AML-193 (cell line): Measurements from ENCODE around the gene KIFC3.
A peak's percentile ranks its signal among the peaks of the same experiment; 100 is the strongest.
"Not testable (repeated sequence)": the region's sequence is repeated elsewhere in the genome, so short reads cannot be mapped to it uniquely, and the experiment has no call there.

ENCODE experiments used
- DNase-seq, 2 experiments: peaks; one replicate each; lab custom pipeline; 2025; lab: John Stamatoyannopoulos, UW

Gene KIFC3

GRCh38 chr16:57739756-57740422 lies 62.4 kb downstream of the KIFC3 start:
- DNase-seq: no peak

DNA sequence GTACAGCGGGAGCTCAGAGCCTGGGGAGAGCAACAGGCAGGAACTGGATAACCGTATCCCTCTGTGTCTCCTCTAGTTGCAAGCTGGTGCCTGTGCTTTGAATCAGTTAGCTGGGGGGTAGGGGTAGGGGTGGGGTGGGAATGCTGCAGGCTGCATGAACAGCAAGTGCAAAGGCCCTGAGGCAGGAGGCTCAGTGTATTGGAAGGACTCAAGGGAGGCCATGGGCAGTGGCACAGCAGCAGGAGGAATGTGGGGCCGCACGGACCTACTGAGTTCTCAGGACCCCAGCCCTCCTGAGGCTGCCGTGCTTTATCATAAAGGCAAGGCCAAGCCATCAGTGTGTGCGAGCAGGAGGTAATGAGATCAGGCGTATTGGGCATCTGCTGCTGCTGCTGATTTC lies 63.4 kb downstream of the KIFC3 start:
- no peak for DNase-seq

- DNase-seq: peak; percentile 55 to 71
Measured at GRCh38 chr16:57736419-57737351, 65.6 kb downstream of the KIFC3 start.

DNA sequence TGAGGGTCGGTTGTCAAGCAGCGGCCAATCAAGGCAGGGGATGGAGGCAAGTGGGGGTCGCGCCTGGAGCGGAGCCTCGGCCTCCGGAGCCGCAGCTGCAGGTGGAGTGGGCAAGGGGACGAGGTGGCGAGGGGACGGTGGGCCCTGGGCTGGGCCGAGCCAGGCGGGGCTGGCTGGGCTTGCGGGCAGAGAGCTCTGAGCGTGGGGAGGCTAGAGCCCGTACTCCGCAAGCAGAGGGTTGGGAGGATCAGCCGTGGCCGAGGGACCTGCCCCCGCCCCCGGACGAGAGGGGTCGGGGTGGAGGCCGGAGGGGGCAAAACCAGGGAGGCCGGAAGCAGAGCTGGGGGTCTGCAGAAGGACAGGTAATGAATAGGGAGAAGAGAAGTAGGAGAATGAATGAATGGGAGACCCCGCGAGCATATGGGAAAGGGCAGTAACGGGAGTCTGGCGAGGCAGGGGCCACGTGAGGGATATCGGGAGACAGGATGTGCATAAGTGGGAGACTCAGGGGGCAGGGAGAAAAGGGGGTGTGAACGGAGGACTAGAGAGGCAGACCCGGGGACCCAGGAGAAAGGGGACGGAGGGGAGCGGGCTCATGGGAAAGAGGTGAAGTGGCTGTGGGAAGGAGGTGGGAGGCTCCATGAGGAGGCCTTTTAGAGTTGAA lies 66.4 kb downstream of the KIFC3 start, which contains the start of gene KATNB1:
Gene KATNB1, plus strand, starts transcription at position 16 of the 664 bp plus-strand sequence. CDS start 1,474 bp downstream, outside the sequence.
- DNase-seq: no peak

DNA sequence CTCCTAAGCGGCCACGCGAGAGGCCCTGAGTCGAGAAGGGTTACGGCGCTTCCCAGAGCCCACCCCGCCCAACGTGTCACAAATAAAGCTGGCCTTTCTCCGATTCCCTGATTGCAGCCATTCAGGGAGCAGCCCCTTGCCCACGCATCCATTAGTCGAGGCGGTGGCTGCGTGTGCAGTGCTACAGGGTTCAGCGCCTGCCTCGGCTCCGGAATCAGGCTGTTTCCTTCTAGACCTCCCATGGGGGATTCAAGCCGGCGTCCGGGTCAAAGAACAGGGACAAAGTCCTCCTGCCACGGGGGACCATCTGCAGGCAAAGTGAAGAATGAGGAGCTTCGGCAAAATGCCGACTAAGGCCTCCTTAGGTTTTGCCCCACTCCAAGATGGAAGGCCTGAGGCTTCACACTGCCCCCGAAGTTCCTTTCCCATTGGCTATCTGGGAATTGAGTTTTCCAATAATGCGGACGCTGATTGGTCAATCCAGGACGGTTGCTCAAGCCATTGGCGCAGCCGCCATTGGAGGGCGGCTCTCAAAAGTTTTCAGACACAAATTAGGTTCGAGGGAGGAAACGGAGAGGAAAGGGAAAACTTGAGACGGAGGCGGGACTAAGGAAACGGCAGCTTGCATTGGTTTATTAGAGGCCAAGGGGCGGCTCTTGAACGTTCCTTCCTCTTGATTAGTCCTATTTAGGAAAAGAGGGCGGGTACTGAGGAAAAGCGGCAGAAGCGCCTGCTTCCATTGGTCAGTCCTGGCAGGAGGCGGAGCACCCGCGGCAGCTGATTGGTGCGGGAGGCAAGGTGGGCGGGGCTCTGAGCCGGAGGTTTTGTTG lies 67.2 kb downstream of the KIFC3 start:
- peak; percentile 100 for DNase-seq

- no peak for DNase-seq
Measured at GRCh38 chr16:57734308-57734924, 67.9 kb downstream of the KIFC3 start.

- no peak for DNase-seq
Measured at GRCh38 chr16:57732714-57733113, 69.6 kb downstream of the KIFC3 start.

- DNase-seq: peak in 1 of 2 experiments; percentile 19
Measured at GRCh38 chr16:57732037-57732436, 70.3 kb downstream of the KIFC3 start.

DNA sequence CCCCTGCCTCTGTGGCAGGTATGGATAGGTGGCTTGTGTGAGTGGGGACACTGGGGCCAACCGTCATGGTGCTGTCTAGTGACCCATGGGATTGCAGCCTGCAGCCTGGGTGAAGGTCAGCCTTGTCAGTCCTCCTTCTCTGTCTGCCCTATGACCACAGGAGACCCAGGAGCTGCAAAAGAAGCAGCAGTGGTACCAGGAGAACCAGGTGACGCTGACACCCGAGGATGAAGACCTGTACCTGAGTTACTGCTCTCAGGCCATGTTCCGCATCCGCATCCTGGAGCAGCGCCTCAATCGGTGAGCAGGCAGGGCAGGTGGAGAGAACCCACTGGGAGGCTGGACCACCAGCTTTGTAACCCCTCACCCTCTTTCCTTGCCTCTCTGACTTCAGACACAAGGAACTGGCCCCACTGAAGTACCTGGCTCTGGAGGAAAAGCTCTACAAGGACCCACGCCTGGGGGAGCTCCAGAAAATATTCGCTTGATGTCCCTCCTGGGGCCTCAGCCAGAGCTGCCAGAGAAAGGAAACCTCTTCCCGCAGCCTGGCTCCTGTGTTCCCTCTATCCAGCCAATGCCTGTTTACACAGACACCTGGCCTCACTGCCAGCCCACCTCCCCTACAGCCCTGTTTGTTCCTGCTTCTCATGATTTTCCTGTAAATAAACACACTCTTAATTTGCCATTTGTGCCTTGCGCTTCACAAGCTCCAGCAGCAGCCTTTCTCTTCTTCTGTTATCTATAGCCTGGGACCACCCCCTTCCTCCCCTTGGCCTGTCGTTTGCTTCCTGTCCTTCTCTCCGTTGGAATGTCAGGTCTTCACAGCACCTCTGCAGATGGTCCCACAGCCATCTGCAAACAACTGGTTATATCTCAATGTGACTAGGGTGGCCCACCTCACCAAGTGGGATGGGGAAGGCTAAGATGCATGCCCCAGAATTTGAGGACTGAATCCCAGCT lies 71.2 kb downstream of the KIFC3 start:
- DNase-seq: no peak

DNA sequence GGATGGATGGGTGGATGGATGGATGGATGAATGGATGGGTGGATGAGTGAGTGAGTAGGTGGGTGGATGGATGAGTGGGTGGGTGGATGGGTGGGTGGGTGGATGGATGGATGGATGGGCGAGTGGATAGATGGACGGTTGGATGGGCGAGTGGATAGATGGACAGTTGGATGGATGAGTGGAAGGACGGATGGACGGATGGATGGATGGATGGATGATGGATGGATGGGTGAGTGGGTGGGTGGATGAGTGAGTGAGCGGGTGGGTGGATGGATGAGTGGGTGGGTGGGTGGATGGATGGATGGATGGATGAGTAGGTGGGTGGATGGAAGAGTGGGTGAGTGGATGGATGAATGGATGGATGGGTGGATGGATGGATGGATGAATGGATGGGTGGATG lies 72.4 kb downstream of the KIFC3 start:
- DNase-seq: not testable (repeated sequence)

DNA sequence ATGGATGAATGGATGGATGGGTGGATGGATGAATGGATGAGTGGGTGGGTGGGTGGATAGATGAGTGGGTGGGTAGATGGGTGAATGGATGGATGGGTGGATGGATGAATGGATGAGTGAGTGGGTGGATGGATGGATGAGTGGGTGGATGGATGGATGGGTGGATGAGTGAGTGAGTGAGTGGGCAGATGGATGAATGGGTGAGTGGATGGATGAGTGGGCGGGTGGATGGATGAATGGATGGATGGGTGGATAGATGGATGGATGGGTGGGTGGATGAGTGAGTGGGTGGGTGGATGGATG lies 73.2 kb downstream of the KIFC3 start:
- DNase-seq: no peak

DNA sequence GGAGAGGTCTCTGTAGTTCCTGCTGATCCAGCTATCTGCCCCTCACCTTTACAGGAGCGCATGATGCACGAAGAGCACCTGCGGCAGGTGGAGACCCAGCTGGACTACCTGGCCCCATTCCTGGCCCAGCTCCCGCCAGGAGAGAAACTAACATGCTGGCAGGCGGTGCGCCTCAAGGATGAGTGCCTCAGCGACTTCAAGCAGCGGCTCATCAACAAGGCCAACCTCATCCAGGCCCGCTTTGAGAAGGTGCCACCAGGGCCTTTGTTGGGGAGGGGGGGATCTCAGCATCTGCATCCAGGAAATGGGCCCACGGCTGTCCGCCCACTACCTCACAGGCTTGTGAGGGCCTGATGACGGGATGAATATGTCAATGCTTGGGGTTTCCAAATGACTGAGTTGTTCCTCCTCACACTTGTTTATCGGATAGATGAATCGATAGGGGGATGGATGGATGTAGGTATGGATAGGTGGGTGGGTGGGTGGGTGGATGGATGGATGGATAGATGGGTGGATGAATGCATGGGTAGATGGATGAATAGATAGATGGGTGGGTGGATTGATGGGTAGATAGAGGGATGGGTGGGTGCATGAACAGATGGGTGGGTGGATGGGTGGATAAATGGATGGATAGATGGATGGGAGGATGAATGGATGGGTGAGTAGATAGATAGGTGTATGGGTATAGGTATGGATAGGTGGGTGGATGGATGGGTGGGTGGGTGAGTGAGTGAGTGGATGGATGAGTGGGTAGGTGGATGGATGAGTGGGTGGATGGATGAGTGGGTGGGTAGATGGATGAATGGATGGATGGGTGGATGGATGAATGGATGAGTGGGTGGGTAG lies 73.7 kb downstream of the KIFC3 start:
- DNase-seq: no peak

DNA sequence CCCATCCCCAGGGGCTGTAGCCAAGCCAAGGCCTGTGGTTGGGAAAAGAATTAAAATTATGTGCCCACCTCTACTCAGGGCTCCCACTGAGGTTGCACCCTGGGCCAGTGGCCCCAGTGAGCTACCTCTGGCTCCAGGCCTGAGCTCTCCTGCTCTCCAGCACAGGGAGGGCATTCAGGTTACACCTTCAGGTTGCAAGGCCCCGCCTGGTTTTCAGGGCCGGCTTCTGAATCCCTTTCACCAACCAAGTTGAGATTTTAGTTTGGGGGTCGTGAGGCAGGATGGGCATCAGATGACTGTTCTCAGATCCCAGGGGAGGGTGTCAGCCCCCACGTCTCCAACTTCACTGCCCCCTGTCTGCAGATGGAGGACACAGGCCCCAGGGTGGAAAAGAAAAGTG lies 74.7 kb downstream of the KIFC3 start:
- DNase-seq: no peak

DNA sequence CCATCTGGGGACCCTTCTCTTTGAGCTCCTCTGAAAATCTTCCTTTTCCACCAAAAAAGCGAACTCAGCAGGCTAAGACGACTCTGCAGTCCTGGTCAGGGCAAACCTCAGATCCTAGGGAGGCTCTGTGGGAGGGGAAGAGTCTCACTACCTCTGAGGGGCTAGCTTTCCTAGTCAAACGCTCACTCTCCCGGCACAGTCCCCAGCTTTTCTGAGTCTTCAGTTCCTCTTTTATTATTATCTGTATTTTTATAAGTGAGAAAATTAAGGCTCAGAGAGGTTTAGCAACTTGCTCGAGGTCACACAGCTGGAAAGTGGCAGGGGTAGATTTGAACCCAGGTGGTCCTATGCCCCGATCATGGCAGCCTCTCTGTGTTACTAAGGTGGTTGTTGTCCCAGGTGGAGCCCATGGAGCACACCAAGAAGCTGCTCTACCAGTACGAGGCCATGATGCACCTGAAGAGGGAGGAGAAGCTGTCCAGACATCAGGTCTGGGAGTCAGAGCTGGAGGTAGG lies 75.8 kb downstream of the KIFC3 start:
- DNase-seq: no peak

GRCh38 chr16:57725976-57726375 lies 76.3 kb downstream of the KIFC3 start:
- no peak for DNase-seq

DNA sequence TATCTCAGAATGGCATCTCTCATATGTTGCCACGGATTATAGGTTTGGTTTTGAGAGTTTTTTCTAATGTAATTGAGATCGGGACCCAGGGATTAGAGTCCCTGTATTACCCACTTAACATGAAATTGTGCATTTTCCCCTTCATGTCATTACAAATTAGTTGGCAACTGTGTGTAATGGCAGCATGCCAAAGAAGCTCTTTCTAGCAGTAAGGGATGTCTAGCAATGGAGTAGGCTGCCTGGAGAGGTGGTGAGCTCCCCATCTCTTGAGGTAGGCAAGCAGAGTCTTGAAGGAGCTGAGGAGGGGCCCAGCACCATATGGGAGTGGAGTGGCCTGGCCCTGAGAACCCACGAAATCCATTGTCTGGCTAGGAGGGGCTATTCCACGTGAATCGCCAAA lies 76.7 kb downstream of the KIFC3 start:
- no peak for DNase-seq

GRCh38 chr16:57725151-57725550 lies 77.1 kb downstream of the KIFC3 start:
- no peak for DNase-seq

- no peak for DNase-seq
Measured at GRCh38 chr16:57724531-57724930, 77.8 kb downstream of the KIFC3 start.

DNA sequence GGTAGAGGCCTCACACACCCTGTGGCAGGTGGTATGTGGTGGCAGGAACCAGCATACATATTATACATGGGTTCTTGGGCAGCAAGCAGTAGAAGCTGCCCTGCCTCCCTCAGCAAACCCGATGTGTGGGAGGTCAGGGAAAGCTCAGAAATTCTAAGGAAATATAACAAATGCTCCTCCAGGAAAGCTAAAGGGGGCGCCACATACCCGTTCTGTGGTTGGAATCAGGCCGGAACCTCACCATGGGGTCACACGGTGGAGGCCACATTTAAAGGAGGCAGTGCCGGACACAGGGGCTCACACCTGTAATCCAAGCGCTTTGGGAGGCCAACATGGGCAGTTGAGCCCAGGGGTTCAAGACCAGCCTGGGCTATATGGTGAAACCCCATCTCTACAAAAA lies 79.1 kb downstream of the KIFC3 start:
- DNase-seq: no peak
